ENCODE measurements around the gene CAMKMT.

Gene CAMKMT

GRCh38 chr2:44549856-44550255 lies 188.1 kb downstream of the CAMKMT start:
- Histone ChIP-seq H3K36me3 (ENCODE audit: low read depth) (no peaks in the 10 kb centered on the region), H3K9me3 (ENCODE audit: severe bottlenecking) (no peaks in the 10 kb centered on the region), H3K27ac (ENCODE audit: poor library complexity, severe bottlenecking) (peak overlapping the region; percentile 90), H3K4me1 (ENCODE audit: insufficient read depth, poor library complexity, severe bottlenecking) (peaks cover 45% of the 10 kb centered on the region), H3K4me3 (ENCODE audit: severe bottlenecking) (no peak overlapping the region), H3K27me3 (ENCODE audit: insufficient read depth, poor library complexity, severe bottlenecking) (no peaks in the 10 kb centered on the region)
- DNase-seq (ENCODE audit: low spot score) = no peak
- TF ChIP-seq, protein P1, sequence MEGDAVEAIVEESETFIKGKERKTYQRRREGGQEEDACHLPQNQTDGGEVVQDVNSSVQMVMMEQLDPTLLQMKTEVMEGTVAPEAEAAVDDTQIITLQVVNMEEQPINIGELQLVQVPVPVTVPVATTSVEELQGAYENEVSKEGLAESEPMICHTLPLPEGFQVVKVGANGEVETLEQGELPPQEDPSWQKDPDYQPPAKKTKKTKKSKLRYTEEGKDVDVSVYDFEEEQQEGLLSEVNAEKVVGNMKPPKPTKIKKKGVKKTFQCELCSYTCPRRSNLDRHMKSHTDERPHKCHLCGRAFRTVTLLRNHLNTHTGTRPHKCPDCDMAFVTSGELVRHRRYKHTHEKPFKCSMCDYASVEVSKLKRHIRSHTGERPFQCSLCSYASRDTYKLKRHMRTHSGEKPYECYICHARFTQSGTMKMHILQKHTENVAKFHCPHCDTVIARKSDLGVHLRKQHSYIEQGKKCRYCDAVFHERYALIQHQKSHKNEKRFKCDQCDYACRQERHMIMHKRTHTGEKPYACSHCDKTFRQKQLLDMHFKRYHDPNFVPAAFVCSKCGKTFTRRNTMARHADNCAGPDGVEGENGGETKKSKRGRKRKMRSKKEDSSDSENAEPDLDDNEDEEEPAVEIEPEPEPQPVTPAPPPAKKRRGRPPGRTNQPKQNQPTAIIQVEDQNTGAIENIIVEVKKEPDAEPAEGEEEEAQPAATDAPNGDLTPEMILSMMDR (IDR thresholded peaks at IDR 0.05; ENCODE audit: poor library complexity, severe bottlenecking) = no peak
- ATAC-seq (ENCODE audit: low read depth) = peak; percentile 48

GRCh38 chr2:44550561-44550960 lies 188.8 kb downstream of the CAMKMT start:
- H3K36me3 ChIP-seq (ENCODE audit: low read depth) = no peaks in the 10 kb centered on the region
- peak; percentile 49 for ATAC-seq (ENCODE audit: low read depth)
- no peak for DNase-seq (ENCODE audit: low spot score)
- TF ChIP-seq, protein P1 (IDR thresholded peaks at IDR 0.05; ENCODE audit: poor library complexity, severe bottlenecking) = no peak
- peak overlapping the region; percentile 90 for H3K27ac ChIP-seq (ENCODE audit: poor library complexity, severe bottlenecking)
- H3K4me3 ChIP-seq (ENCODE audit: severe bottlenecking) = no peak overlapping the region
- H3K9me3 ChIP-seq (ENCODE audit: severe bottlenecking) = no peaks in the 10 kb centered on the region
- peaks cover 40% of the 10 kb centered on the region for H3K4me1 ChIP-seq (ENCODE audit: insufficient read depth, poor library complexity, severe bottlenecking)
- no peaks in the 10 kb centered on the region for H3K27me3 ChIP-seq (ENCODE audit: insufficient read depth, poor library complexity, severe bottlenecking)

DNA sequence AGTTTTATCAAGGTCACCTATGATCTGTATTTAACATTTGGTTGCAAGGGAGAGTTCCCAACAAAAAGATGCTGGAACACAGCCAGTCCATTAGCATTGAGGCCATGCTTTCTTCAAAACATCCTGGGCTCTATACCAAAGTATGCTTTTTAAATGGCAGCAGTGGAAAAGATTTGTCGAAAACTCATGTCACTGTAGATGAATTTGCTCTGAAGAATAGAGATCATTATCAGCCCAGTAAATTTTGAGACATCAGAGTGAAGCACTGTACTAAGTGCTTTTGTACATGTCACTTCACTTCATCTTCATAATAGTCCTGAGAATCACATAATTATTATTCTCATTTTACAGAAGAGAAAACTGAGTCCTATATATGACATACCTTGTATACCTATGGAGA lies 189.8 kb downstream of the CAMKMT start:
- H3K4me1 ChIP-seq (ENCODE audit: insufficient read depth, poor library complexity, severe bottlenecking) = peaks cover 40% of the 10 kb centered on the region
- H3K27ac ChIP-seq (ENCODE audit: poor library complexity, severe bottlenecking) = no peak overlapping the region
- H3K27me3 ChIP-seq (ENCODE audit: insufficient read depth, poor library complexity, severe bottlenecking) = no peaks in the 10 kb centered on the region
- H3K36me3 ChIP-seq (ENCODE audit: low read depth) = no peaks in the 10 kb centered on the region
- DNase-seq (ENCODE audit: low spot score) (no peak), ATAC-seq (ENCODE audit: low read depth) (no peak)
- H3K4me3 ChIP-seq (ENCODE audit: severe bottlenecking) = no peak overlapping the region
- H3K9me3 ChIP-seq (ENCODE audit: severe bottlenecking) = no peaks in the 10 kb centered on the region
- TF ChIP-seq, protein P1 (IDR thresholded peaks at IDR 0.05; ENCODE audit: poor library complexity, severe bottlenecking) = no peak

DNA sequence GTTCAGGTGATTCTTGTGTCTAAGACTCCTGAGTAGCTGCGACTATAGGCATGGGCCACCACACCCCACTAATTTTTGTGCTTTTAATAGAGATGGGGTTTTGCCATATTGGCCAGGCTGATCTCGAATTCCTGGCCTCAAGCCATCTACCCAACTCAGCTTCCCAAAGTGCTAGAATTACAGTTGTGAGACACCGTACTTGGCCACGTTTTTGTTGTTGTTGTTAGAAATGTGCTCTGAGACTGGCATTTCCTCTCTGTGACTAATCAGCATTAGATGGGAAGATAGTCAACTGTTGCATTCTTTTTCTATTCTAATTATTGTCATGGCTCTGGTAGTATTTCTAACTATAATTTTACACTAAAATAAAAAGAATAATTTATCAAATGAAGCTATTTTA lies 191.7 kb downstream of the CAMKMT start:
- DNase-seq (ENCODE audit: low spot score) (no peak), ATAC-seq (ENCODE audit: low read depth) (peak; percentile 64)
- Histone ChIP-seq H3K9me3 (ENCODE audit: severe bottlenecking) (no peaks in the 10 kb centered on the region), H3K27ac (ENCODE audit: poor library complexity, severe bottlenecking) (peak overlapping the region; percentile 43), H3K4me1 (ENCODE audit: insufficient read depth, poor library complexity, severe bottlenecking) (peaks cover 40% of the 10 kb centered on the region), H3K36me3 (ENCODE audit: low read depth) (no peaks in the 10 kb centered on the region), H3K27me3 (ENCODE audit: insufficient read depth, poor library complexity, severe bottlenecking) (no peaks in the 10 kb centered on the region), H3K4me3 (ENCODE audit: severe bottlenecking) (no peak overlapping the region)
- TF ChIP-seq, protein P1 (IDR thresholded peaks at IDR 0.05; ENCODE audit: poor library complexity, severe bottlenecking) = no peak

GRCh38 chr2:44555700-44556099 lies 194.0 kb downstream of the CAMKMT start:
- Histone ChIP-seq H3K4me1 (ENCODE audit: insufficient read depth, poor library complexity, severe bottlenecking) (peaks cover 19% of the 10 kb centered on the region), H3K27ac (ENCODE audit: poor library complexity, severe bottlenecking) (no peak overlapping the region), H3K9me3 (ENCODE audit: severe bottlenecking) (no peaks in the 10 kb centered on the region), H3K27me3 (ENCODE audit: insufficient read depth, poor library complexity, severe bottlenecking) (no peaks in the 10 kb centered on the region), H3K4me3 (ENCODE audit: severe bottlenecking) (no peak overlapping the region), H3K36me3 (ENCODE audit: low read depth) (no peaks in the 10 kb centered on the region)
- TF ChIP-seq, protein P1 (IDR thresholded peaks at IDR 0.05; ENCODE audit: poor library complexity, severe bottlenecking) = no peak
- DNase-seq (ENCODE audit: low spot score) = no peak
- ATAC-seq (ENCODE audit: low read depth) = no peak

All from RWPE2 (cell line).